Neural cell (in vitro differentiated cells): ENCODE results near the gene NRDC.

Source experiments
- CTCF ChIP-seq: fragments of 450-650 bp; IDR thresholded peaks from 2 replicates; pipeline ENCODE4 v1.5.1; 2014; ENCODE audit warnings: antibody characterized with exemption, mild to moderate bottlenecking, moderate library complexity; ENCODE audit not compliant: poor library complexity, severe bottlenecking
- EP300 ChIP-seq: fragments of 450-650 bp; conservative IDR thresholded peaks from 2 replicates; pipeline ENCODE4 v1.6.1; 2014; ENCODE audit warnings: antibody characterized with exemption, mild to moderate bottlenecking, moderate library complexity; ENCODE audit not compliant: poor library complexity, severe bottlenecking
- EZH2 ChIP-seq: fragments of 200-600, 300-800 bp; shearing (Covaris generic), sonication (generic); IDR thresholded peaks from 2 replicates; pipeline ENCODE4 v1.6.1; 2014; ENCODE audit warnings: antibody characterized with exemption, low read length, borderline replicate concordance, mild to moderate bottlenecking; ENCODE audit not compliant: insufficient read depth, poor library complexity, severe bottlenecking
- MXI1 ChIP-seq: fragments of 450-650 bp; conservative IDR thresholded peaks from 2 replicates; pipeline ENCODE4 v1.6.1; 2014; ENCODE audit warnings: antibody characterized with exemption, mild to moderate bottlenecking; ENCODE audit not compliant: poor library complexity, severe bottlenecking
- POLR2AphosphoS5 ChIP-seq: IDR thresholded peaks from 2 replicates; pipeline ENCODE4 v1.6.1; 2012
- SMC3 ChIP-seq: fragments of 450-650 bp; conservative IDR thresholded peaks from 2 replicates; pipeline ENCODE4 v1.6.1; 2014; ENCODE audit warnings: antibody characterized with exemption, mild to moderate bottlenecking, moderate library complexity; ENCODE audit not compliant: poor library complexity

DNA sequence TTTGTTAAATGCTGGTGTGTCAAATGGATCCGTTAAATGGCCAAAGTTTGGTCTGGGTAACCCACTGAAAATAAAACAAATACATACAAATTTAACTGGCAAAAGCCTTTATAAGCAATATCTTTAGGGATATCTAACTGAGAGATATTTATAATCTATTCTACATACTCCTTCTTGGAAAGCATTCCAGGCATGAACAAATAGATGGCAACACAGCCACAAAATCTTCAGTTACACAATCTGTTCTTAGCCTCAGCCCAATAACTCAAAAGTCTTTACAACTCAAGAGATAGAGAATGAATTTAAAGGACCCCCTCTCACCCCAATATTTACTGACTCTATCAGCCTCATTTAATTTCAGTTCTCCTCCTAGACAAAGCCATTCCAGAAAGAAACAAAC, 58.7 kb downstream of the NRDC start:
- TF ChIP-seq CTCF (no peak), POLR2AphosphoS5 (no peak), EZH2 (no peak), MXI1 (no peak), SMC3 (no peak), EP300 (no peak)
